ENCODE data around the gene TSNAX.
"Not testable (repeated sequence)": the region's sequence is repeated elsewhere in the genome, so short reads cannot be mapped to it uniquely, and the experiment has no call there.

DNA sequence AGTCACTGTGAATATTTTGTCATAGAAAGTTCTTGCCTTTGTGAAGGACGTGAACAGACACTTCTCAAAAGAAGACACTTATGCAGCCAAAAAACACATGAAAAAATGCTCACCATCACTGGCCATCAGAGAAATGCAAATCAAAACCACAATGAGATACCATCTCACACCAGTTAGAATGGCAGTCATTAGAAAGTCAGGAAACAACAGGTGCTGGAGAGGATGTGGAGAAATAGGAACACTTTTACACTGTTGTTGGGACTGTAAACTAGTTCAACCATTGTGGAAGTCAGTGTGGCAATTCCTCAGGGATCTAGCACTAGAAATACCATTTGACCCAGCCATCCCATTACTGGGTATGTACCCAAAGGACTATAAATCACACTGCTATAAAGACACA is 64.8 kb downstream of the TSNAX start:
- TF ChIP-seq, protein P1, sequence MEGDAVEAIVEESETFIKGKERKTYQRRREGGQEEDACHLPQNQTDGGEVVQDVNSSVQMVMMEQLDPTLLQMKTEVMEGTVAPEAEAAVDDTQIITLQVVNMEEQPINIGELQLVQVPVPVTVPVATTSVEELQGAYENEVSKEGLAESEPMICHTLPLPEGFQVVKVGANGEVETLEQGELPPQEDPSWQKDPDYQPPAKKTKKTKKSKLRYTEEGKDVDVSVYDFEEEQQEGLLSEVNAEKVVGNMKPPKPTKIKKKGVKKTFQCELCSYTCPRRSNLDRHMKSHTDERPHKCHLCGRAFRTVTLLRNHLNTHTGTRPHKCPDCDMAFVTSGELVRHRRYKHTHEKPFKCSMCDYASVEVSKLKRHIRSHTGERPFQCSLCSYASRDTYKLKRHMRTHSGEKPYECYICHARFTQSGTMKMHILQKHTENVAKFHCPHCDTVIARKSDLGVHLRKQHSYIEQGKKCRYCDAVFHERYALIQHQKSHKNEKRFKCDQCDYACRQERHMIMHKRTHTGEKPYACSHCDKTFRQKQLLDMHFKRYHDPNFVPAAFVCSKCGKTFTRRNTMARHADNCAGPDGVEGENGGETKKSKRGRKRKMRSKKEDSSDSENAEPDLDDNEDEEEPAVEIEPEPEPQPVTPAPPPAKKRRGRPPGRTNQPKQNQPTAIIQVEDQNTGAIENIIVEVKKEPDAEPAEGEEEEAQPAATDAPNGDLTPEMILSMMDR (IDR thresholded peaks at IDR 0.05), result not testable (repeated sequence)
- TF ChIP-seq POLR2A, EP300 (IDR thresholded peaks at IDR 0.05): not testable (repeated sequence)
